Keratinocyte (primary cell): ENCODE measurements around the gene FOXL2NB.

Experiments used
- CTCF ChIP-seq, 3 experiments: IDR thresholded peaks in 1 of 3; conservative IDR thresholded peaks in 1 of 3; optimal IDR thresholded peaks in 1 of 3; 2 replicates in 2 of 3; 3 replicates in 1 of 3; pipeline versions ENCODE3 to v1.5.1; 2011; ENCODE audit warnings: low read length in 3 of 3, mild to moderate bottlenecking in 3 of 3, moderate library complexity in 2 of 3, control low read depth in 1 of 3, inconsistent platforms in 1 of 3; ENCODE audit not compliant: insufficient read depth in 2 of 3; ENCODE audit errors: extremely low read depth in 1 of 3
- EZH2 ChIP-seq: IDR thresholded peaks from one replicate; pipeline ENCODE4 v1.6.1; 2012; ENCODE audit warnings: inconsistent platforms, mild to moderate bottlenecking, low read length, moderate library complexity

- no peak for TF ChIP-seq CTCF (optimal IDR thresholded peaks at IDR 0.05 in 1 of 3, IDR thresholded peaks at IDR 0.05 in 1 of 3, conservative IDR thresholded peaks at IDR 0.05 in 1 of 3; ENCODE audit: extremely low read depth in 1 of 3, insufficient read depth in 2 of 3, low read length in 3 of 3)
- no peak for TF ChIP-seq EZH2
Measured at GRCh38 chr3:138901567-138901966, 45.5 kb upstream of the FOXL2NB start.
